NCI-H345 treated with DMSO at 0.1 percent for 48 hours (cell line): Measurements from ENCODE around the gene EHBP1L1.
"Not testable (repeated sequence)": the region's sequence is repeated elsewhere in the genome, so short reads cannot be mapped to it uniquely, and the experiment has no call there.

Experiments used
- DNase-seq: peaks from one replicate; lab custom pipeline; 2025; ENCODE audit not compliant: unreplicated experiment; lab: John Stamatoyannopoulos, UW

EHBP1L1 gene

GRCh38 chr11:65633390-65634108 lies 57.7 kb downstream of the EHBP1L1 start:
- DNase-seq = no peak

- DNase-seq = no peak
Observed at GRCh38 chr11:65634109-65634436, 58.2 kb downstream of the EHBP1L1 start.

GRCh38 chr11:65634440-65634839 lies 58.6 kb downstream of the EHBP1L1 start:
- DNase-seq = no peak

- no peak for DNase-seq
Observed at GRCh38 chr11:65634905-65635731, 59.3 kb downstream of the EHBP1L1 start.

GRCh38 chr11:65636108-65637031 lies 60.5 kb downstream of the EHBP1L1 start:
- DNase-seq = no peak

- no peak for DNase-seq
Observed at GRCh38 chr11:65637032-65637557, 61.2 kb downstream of the EHBP1L1 start.

GRCh38 chr11:65637794-65638419 lies 62.1 kb downstream of the EHBP1L1 start, which contains the start of gene SIPA1:
TSS of gene SIPA1 (plus strand) at chr11:65638101. CDS start at chr11:65640922, 2,821 bp downstream.
- DNase-seq = no peak

GRCh38 chr11:65639228-65639597 lies 63.4 kb downstream of the EHBP1L1 start:
- DNase-seq = not testable (repeated sequence)

GRCh38 chr11:65639623-65640482 lies 64.0 kb downstream of the EHBP1L1 start:
- DNase-seq = no peak

- no peak for DNase-seq
Observed at GRCh38 chr11:65640483-65641296, 64.8 kb downstream of the EHBP1L1 start.

- DNase-seq = no peak
Observed at GRCh38 chr11:65641297-65642013, 65.6 kb downstream of the EHBP1L1 start.
